Astrocyte of the cerebellum (primary cell): ENCODE results near the gene EPAS1.

Experiments used
- DNase-seq: peaks from one replicate; pipeline ENCODE4 v3.0.0-alpha.2; 2011; ENCODE audit warnings: low read depth
- H3K4me3 ChIP-seq: 2 replicates; pipeline ENCODE4 v1.5.1; 2011; ENCODE audit warnings: mild to moderate bottlenecking, low read depth, low read length, moderate library complexity
- in situ Hi-C: cut with HindIII; loops from 2 replicates; pipeline ENCODE4 v1.10.0; 2017; ENCODE audit warnings: low sequenced_read_pairs
- TF ChIP-seq, protein P1 (sequence below): IDR thresholded peaks from 2 replicates; pipeline ENCODE4 v1.5.1; 2012; ENCODE audit warnings: low read length, low read depth, moderate library complexity, mild to moderate bottlenecking; ENCODE audit errors: missing control alignments

EPAS1 gene

DNA sequence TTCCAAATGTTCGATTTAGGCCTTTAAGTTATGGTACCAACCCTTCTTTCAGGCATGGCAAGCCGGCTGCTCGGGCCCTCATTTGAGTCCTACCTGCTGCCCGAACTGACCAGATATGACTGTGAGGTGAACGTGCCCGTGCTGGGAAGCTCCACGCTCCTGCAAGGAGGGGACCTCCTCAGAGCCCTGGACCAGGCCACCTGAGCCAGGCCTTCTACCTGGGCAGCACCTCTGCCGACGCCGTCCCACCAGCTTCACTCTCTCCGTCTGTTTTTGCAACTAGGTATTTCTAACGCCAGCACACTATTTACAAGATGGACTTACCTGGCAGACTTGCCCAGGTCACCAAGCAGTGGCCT, 87.2 kb downstream of the EPAS1 start:
- TF ChIP-seq, protein P1, sequence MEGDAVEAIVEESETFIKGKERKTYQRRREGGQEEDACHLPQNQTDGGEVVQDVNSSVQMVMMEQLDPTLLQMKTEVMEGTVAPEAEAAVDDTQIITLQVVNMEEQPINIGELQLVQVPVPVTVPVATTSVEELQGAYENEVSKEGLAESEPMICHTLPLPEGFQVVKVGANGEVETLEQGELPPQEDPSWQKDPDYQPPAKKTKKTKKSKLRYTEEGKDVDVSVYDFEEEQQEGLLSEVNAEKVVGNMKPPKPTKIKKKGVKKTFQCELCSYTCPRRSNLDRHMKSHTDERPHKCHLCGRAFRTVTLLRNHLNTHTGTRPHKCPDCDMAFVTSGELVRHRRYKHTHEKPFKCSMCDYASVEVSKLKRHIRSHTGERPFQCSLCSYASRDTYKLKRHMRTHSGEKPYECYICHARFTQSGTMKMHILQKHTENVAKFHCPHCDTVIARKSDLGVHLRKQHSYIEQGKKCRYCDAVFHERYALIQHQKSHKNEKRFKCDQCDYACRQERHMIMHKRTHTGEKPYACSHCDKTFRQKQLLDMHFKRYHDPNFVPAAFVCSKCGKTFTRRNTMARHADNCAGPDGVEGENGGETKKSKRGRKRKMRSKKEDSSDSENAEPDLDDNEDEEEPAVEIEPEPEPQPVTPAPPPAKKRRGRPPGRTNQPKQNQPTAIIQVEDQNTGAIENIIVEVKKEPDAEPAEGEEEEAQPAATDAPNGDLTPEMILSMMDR: no peak
- in situ Hi-C loops: no loop called here

DNA sequence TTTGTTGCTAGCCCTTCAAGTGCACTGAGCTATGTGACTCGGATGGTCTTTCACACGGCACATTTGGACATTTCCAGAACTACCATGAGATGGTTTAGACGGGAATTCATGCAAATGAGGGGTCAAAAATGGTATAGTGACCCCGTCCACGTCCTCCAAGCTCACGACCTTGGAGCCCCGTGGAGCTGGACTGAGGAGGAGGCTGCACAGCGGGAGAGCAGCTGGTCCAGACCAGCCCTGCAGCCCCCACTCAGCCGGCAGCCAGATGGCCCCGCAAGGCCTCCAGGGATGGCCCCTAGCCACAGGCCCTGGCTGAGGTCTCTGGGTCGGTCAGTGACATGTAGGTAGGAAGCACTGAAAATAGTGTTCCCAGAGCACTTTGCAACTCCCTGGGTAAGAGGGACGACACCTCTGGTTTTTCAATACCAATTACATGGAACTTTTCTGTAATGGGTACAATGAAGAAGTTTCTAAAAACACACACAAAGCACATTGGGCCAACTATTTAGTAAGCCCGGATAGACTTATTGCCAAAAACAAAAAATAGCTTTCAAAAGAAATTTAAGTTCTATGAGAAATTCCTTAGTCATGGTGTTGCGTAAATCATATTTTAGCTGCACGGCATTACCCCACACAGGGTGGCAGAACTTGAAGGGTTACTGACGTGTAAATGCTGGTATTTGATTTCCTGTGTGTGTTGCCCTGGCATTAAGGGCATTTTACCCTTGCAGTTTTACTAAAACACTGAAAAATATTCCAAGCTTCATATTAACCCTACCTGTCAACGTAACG, 88.8 kb downstream of the EPAS1 start:
- in situ Hi-C loops: no loop called here
- TF ChIP-seq, protein P1: no peak
- no peak overlapping the region for H3K4me3 ChIP-seq
- no peak for DNase-seq

More for the DNA sequence above, 87.2 kb downstream of the EPAS1 start:
- no peak overlapping the region for H3K4me3 ChIP-seq
- no peak for DNase-seq

DNA sequence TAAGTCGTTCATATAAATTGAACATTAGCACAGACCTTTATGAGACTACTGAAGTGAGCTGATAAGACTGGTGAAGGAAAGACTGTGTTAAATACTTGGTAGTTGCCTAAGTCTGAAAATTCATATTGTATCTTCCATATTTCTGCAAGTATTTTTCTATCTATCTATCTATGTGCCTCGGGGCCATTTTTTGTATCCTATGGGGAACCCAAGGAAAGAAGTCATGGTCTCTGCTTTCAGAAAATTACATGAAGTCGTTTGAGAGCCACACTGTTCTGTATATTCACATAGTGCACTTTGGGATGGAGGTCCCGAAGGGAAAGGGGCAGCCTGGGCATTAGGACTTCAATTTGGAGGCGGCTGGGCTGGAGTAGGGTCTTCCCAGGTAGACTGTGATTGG, 89.6 kb downstream of the EPAS1 start:
- in situ Hi-C loops: no loop called here
- no peak for DNase-seq
- TF ChIP-seq, protein P1: no peak
- H3K4me3 ChIP-seq: no peak overlapping the region

DNA sequence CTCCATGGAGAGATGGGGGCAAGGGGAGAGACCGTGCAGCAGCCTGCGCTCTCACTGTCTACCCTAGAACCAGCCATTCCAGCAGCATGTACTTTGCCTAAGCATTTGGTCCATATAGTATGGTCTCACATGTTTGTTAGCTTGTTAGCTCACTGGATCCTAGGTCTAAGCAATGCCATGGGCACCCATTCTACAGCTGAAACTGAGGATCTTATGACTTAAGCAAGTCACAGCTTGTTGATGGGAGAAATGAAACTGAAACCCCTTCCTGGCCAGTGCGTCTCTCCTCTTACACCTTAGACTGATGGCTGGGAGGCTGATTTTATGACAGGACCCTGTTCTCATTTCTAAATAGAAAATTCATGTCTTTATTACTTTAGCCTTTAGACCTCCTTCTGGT, 90.1 kb downstream of the EPAS1 start:
- no peak for DNase-seq
- in situ Hi-C loops: no loop called here
- no peak overlapping the region for H3K4me3 ChIP-seq
- TF ChIP-seq, protein P1: no peak

DNA sequence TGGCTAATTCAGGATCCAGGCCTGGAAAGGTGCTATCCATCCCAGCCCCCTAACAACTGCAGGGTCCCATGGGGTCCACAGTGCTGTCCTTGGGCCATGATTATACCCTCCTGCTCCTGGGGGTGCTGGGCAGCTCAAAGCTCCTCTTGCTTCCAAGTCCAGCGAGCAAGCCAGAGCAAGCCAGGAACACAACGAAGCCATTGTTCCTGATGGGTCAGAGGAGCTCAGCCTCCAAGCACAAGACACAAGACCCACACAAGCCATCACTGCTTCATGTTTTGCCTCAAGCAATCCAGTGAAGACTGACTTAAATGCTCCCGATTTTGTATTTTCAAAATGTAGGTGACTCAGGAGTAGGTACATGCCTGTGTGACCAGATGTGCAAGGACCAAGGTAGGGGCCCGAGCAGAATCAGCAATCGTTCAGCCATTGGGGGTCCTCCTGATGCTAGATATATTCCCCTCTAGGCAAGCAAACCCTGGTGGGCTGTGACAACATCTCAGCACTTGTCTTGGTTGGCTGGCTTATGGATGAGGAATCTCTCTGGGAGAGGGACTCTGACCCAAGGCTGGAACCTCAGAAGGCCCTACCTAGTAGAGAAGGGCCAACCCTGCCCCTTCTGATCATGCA, 90.8 kb downstream of the EPAS1 start:
- TF ChIP-seq, protein P1: no peak
- no peak for DNase-seq
- in situ Hi-C loops: no loop called here
- H3K4me3 ChIP-seq: no peak overlapping the region

DNA sequence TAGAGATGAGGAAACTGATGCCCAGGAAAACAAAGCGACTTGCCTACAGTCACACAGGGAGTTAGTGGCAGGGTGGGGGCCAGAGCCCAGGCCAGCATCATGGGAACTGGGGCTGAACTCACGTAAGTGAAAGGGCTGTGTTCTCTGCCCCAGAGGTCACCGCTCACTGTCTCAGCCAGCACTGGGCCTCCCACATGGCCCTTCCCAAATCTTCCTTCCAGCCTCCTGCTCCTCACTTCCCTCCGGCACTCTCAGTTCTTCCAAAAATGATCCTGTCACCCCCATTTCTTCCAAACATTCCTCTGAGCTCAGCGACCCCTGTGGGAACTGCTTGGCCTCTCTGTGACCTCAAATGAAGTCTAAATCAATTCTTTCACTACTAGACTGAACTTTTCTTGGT, 91.7 kb downstream of the EPAS1 start:
- TF ChIP-seq, protein P1: no peak
- no peak for DNase-seq
- no peak overlapping the region for H3K4me3 ChIP-seq
- in situ Hi-C loops: no loop called here
